ENCODE data around the gene FAM228A.

GRCh38 chr2:24152413-24153197 is 22.2 kb upstream of the FAM228A start:
- TF ChIP-seq POLR2A (IDR thresholded peaks at IDR 0.05), result no peak
- no peak for TF ChIP-seq CTCF (IDR thresholded peaks at IDR 0.05)
- no peak for TF ChIP-seq POLR2AphosphoS5 (IDR thresholded peaks at IDR 0.05)
- no peak for TF ChIP-seq EP300 (IDR thresholded peaks at IDR 0.05)
